Left renal cortex interstitium (tissue), 4 donors: ENCODE results near the gene FADS6. TPM values are rescaled to one million over a fixed set of nuclear protein-coding genes. Genes with fewer than 3 reads are reported as not detected.

Experiments used
- DNase-seq, 4 donors: peaks; one replicate each; pipeline ENCODE4 v3.0.0-alpha.2; 2013; ENCODE audit warnings: low read depth in 4 of 4, low spot score in 2 of 4, missing footprints in 1 of 4
- polyA plus RNA-seq, 4 donors: library from polyadenylated mRNA; unstranded; fragments of 120-200 nt; gene quantifications; one replicate each; pipeline ENCODE4 v1.2.1, GENCODE V29; 2013; ENCODE audit not compliant: insufficient read length in 4 of 4

FADS6 gene
- polyA plus RNA-seq, 4 donors, result 0.38 to 0.52 (median 0.47) TPM

DNA sequence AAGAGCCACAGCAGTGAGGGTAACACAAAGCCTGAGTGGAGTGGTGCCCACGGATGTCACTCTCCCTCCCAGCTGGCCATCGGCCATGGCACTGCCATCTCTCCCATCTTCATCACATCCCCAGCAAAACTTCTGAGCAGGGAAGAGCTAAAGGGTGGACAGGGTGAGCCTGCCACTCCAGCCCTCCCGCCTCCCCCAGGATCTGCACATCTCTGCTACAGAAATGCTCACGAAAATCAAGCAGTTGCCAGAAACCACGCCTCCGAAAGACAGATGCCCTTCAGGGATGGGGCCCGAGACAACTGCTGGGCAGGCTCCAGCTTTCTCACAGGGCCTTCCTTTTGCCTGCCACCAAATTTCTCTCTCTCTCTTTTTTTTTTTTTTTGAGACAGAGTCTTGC is 37.3 kb downstream of the FADS6 start:
- no peak for DNase-seq

DNA sequence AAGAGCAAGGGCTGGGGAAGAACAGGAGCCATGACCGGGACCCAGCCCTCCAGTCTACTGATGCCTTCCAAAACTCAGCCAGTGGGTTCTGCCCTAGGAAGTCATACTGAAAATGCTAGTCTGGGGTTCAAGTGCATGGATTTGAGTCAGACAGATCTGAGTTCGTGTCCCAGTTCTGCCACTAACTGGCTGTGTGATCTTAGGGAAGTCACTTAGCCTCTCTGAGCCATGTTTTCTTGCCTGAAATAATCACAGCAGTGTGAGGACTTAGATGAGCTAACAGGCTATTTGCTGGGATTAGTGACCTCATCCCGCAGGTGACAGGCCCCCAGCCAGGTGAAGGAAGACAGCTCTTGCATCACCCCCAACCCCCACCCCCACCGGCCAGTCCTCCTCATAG is 38.1 kb downstream of the FADS6 start:
- DNase-seq, result no peak

DNA sequence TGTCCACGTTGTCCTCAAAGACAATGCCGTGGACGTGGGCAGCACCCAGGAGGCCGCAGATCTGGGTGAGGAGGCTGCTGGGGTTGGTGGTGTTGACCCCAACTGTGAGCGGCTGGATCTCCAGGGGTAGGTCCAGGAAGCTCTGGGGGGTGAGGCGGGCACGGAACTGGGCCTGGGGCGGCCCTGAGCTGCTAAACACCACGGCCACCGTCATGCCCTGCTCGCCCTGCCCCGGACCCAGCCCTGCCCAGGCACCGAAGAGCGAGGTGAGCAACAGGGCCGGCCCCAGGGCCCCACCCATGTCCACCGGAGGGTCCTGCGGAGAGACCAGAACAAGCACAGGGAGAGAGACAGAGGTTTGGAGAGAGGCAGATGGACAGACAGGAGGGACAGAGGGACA is 38.6 kb downstream of the FADS6 start:
- no peak for DNase-seq

DNA sequence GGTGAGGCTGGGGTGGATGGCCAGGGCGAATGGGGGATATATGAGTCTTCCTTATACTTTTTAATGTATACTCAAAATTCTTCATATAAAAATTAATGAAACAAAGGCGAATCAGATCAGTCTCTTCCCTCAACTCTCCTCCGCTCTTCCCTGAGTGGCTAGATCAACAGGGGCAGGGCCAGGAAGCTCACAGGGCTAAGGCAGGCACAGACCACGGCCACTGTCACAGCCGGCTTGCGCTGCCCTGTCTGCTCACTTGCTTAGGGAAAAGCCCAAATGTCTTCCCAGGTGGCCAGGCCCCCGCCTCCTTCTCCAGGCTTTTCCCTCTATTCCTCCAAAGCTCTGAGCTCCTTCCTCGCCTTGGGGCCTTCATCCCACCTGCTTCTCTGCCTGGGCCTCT is 39.8 kb downstream of the FADS6 start:
- DNase-seq, result no peak

DNA sequence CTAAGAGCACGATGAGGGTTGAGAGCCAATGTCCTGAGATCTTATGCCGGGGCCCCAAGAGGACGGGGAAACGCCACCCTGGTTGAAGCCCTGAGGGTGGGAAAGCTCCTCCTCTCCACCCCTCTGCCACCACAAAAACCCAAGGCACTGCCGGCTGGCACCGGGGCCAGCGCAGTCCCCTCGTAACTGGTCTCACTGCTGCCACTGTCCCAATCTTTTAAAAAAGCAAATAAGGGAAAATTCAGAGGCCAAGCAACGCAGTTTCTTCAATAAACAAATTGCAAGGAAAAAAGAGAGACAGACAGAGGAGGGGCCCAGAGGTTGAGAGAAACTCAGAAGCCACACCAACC is 40.4 kb downstream of the FADS6 start:
- DNase-seq, result no peak

DNA sequence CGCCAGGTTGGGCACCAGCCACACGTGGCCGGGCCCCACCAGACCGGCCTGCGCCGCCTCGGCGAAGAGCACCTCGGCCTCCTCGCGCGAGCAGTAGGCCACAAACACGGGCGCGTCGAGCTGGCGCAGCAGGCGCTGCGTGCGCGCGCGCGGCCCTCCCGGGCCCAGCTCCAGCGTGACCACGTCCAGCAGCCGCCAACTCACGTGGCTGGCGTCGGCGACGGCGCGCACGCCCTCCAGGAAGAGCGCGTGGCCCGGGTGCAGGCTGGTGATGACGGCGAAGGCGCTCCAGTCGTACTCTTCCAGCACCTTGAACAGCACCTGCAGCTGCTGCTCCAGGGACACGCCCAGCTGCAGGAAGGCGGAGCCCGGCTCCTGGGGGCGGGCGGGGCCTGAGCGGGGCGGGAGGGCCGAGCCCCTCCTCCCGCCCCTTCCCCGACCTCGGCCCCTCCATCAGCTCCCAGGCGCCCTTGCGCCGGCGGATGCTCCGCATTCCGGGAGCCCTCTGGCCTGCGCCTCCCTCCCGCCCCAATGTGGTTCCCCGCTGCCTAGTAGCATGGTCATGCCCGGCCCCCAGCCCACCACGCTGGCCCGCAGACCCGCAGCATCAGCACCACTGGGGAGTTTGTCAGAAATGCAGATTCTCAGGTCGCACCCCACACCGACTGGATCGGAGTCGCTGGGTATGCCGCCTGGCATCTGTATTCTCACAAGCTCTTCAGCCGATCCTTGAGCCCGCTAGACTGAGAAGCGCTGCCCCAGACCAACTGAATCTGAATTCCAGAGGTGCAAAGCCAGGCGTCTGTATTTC is 41.0 kb downstream of the FADS6 start:
- no peak for DNase-seq

DNA sequence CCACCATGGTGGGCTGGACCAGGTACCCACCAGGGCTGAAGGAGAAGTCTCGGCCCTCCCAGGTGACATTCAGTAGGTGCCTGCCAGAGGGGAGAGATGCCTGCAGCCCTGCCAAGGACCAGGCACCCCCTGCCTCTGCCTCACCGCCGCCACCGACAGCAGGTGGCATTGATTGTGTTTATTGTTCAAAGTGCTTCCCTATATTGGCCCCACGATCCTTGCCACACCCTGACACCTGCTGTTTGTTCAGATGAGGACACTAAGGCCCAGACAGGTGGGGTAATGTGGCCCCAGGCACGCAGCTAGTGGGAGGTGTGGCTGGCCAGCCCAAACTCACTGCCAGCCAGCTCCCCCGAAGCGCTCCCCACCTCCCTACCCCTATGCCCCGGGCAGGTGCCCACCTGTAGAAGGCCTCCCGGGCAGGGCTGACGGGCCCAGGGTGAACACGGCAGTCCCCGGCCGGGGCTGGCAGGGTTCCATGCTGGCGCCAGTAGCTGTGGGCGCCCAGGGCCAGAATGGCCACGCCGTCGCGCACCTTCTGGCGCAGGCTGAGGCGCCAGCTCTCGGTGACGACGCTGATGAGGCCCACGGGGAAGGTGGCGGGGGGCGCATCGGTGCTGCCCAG is 41.7 kb downstream of the FADS6 start:
- DNase-seq, result no peak

DNA sequence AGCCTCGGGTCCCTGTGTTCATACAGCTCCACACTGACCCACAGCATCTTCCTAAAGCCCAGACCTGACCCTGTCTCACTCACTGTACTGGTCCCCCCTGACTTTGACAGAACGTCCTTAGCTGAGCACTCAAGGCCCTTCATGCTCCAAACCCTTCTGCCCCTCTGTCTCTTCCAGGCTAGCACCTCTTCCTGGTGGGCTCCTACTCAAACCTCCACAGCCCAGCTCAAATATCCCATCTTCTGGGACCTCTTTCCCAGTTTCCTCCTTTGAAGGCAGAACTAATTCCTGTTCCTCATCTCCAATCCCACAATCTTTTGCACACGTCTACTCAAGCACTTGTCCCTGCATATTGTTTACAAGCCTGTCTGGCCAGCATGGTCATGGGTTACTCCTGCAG is 42.5 kb downstream of the FADS6 start:
- no peak for DNase-seq

DNA sequence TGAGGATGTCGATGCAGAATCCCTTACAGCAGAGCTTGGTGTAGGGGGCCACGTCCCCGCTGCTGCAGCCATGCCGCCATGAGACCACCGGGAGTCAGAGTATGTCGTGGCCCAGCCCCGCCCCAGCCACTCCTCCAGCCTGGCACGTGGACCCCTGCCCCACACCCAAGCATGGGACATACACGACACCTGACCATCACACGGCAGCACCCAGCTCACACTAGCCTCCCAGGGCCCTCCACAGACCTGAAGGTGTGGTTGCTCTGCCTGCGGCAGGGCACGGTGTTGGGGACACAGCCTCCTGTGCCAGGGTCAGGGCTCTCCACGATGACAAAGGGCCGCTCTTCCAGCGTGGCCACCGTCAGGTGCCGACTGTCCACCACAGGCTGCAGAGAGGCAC is 43.1 kb downstream of the FADS6 start:
- DNase-seq, result no peak

DNA sequence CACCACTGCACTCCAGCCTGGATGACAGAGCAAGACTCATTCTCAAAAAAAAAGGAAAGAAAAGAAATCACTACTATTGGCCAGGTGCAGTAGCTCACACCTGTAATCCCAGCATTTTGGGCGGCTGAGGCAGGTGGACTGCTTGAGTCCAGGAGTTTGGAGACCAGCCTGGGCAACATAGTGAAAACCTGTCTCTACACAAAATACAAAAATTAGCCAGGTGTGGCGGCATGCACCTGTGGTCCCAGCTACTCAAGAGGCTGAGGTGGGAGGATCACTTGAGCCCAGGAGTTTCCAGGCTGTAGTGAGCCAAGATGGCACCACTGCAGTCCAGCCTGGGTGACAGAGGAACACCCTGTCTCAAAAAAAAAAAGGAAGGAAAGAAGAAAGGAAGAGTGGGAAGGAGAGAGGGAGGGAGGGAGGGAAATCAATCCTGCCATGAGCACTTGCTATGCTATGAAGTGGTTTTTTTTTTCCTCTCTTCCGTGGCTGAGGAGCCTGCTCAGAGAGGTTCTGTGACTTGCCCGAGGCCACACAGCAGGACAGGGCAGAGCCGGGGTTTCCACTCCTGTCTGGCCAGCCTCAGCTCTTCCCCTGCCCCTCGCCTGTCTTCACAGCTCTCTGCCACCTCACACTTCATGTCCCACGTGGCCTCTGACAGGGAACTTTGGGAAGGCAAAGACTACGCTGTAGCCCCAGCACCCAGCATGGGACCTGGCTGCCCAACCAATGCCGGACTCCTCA is 44.6 kb downstream of the FADS6 start:
- DNase-seq, result no peak

DNA sequence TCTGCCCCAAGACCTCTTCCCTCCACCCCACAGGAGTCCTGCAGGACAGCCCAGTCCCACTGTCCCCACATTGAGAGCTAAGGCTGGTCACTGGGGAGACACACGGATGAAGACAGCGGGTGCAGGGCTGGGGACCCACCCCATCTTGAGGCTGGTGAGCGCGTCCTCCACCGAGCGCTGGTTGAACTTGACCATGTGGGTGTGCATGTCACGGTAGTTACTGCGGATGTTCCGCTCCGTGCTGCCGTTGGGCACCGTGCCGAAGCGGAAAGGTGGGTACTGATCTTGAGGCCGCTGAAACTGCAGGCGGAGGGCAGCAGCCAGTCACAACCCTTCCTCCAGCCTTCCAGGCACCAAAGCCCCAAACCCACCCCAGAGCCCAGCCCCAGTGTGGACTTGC is 46.8 kb downstream of the FADS6 start:
- no peak for DNase-seq

DNA sequence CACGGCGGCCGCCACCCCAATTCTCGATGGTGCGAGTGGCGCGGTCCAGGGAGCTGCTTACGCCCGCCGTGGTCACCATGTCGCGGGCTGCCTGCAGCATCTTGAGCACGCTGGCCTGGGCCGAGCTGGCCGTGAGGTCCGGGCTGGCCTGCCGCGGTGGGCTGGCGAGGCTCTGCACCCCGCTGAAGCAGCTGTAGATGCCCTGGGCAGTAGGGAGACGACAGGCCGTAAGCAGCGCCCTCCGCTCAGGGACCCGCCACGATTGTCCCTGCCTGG is 50.1 kb downstream of the FADS6 start:
- no peak for DNase-seq

DNA sequence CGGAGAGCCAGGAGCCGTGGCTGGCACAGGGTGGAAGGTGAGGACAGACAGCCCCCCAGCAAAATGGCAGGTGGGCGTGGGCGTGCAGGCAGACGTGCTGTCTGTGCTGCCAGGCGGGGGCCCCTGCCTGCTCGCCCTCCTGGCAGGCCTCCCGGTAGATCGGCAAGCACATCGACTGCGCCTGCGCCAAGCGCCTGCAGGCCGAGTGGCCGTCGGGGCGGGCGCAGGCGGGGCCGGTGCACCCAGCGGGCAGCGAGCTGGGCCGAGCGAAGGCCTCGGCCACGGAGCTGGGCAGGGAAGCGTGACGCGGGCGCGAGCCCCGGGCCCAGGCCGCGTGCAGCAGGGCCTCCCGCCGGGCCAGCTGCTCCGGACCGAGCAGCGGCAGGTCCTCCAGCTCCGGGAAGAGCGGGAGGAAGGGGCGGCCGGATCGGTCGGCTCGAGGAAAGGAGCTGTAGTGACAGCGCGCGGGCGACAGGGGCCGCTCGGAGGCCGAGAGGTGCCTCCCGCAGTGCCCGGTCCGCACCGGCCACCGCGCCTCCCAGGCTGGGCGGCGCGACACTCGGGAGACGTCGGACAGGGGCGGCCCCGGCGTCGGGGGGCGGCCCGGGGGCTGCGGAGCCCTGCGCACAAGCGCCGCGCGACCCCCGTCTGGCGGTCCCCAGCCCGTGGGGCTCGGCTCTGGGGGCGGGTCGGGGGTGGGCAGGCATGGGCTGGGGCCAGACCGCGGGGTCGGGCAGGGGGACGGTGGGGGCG is 50.7 kb downstream of the FADS6 start:
- no peak for DNase-seq

DNA sequence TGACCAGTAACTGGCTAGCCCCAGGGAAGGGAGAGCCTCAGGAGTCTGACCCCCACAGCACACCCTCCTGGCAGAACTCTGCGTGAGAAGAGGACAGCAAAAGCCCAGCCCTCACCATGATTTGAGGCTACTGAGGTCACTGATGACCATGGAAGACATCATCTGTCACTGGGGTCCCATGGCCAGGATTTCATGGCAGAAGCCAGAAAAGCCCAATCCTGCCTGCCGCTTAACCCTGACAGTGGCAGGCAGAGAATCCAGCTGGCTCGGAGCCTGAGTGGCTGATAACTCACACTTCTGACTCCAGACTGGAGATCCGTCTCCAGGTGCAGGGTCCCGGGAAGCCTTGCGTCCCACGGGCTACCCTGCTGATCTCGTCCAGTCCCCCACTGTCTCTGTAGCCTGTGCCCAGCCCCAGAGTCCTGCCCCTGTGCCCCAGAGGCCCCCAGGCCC is 51.3 kb downstream of the FADS6 start:
- DNase-seq, result no peak

DNA sequence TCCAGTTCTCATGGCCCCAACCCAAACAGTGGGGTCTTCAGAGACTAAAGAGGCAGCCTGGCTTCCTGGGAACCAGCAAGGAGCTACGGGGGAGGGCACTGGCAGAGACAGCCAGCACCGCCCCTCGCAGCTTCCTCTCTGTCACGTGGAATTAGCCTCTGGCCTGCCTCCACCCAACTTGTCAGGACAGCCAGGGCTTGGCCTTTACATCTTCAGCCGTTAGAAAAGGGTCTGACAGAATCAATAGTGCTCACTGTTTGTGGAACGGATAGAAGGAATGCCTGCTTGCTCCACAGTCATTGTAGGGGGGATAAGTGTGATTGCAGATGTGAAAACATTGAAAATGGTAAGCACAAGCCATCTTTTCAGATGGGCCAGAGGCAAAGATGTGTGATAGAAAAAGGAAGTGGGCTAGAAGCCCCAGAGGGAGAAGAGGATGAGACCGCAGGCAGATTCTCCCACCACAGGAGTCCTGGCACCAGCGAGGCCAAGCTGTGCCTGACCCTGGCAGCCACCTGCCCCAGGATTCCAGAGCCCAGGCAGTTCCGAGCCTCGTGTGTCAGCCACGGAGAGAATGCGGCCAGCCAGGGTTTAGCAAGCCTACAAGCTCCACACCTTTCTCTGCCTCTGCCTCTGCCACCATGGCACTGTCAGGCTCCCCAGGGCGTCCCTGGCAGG is 52.3 kb downstream of the FADS6 start:
- no peak for DNase-seq

DNA sequence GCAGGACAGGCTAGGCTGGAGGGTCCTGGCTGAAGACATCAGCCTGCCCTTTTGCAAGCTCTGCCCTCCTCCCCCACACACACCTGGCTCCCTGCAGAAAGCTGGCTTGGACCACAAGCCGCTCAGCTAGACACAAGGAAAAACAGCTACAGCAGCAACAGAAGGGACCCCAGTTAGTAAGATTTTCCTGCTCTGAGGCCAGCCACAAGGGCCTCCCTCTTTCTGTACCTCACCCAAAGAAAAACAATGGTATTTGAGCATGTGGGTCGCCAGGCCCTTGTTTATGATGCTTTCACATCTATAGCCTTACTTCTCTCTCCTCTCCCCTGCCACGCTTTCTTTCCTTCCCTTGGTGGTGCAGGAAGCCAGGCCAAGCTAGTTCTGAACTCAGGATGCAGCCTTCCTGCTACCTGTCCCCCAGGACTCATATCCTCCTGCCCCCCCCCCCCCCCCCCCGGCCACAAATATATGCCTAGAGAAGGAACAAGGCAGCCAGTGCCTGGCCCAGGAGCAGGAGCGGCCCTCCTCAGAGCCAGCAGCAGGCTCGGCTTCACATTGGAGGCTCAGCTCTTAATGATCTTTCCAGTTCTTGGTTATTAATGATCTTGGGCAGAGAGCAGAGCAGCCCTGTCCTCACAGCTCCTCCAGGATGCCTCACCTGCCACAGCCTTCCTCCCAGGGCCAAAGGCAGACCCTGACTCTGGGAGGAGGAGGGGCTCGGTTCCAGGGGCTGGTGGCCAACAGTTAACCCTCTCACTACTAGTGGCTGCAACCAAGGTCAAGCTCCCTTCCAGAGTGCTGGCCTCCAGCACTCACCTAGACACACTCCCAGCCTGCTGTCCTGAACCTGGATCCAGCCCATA is 53.2 kb downstream of the FADS6 start:
- no peak for DNase-seq

DNA sequence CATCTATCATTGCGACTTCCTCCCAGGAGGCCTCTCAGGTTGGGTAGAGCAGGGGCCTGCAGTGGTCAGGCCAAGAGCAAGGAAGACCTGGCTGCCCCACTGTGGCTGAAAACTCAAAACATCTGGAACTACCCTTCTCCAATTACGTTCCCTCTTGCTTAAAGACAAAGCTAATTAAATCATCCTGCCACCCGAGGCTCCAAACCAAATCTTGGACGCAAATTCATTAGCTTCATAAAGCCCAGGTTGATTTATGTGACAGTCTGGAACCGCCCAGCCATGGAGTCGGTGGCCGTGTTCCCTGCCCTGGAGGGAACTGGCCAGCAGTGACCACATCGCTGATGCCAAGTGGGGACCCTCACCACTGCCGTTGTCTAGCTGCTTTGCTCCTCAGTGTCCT is 55.2 kb downstream of the FADS6 start:
- DNase-seq, result no peak

DNA sequence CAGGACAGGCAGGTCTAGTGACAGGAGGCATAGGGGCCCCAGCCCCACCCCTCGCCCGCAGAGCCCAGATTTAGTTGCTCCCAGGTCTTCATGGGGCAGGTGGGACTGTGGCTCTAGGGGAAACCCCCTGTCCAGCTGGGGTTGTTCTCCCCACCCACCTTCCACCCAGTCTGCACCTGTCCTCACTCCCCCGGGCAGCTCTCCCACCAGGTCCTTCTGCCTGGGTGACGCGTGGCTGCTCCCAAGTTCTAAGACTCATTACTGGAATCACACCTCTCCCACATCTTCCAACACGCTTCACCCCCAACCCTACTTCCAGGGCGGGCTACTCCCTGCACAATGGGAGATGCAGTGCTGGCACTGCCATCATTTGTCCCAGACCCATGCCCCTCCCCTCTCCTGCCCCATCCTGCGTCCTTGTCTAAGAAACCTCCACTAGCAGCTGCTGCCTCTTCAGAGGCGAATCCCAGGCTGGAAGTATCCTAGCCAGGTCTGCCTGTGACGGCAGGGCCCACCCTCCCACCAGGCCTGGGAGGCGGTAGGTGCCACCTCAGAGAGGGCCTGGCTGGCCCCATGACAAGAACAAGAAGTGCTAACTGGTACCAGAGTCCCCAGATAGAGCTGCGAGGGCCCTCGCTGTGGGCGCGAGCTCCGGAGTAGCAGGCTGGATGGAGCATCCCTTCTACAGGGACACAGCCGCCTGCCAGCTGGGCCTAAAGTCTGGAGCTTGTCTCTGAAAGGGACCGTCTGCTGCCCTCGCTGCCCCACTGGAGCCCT is 56.6 kb downstream of the FADS6 start:
- no peak for DNase-seq

DNA sequence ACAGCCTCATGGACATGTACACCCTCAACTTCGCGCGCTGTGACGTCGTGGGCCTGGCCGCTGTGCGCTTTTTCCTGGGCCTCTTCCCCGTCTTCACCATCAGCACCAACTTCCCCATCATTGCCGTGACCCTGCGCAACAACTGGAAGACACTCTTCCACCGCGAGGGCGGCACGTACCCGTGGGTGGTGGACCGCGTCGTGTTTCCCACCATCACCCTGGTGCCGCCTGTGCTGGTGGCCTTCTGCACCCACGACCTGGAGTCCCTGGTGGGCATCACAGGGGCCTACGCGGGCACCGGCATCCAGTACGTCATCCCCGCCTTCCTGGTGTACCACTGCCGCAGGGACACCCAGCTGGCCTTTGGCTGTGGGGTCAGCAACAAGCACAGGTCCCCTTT is 57.2 kb downstream of the FADS6 start:
- DNase-seq, result no peak
